Activated naive CD4-positive, alpha-beta T cell treated with anti-CD3 and anti-CD28 coated beads, Interleukin-2, amount 10 ng/mL, durations not matched to agents 5 hours and 36 hours (primary cell): ENCODE measurements around the gene R3HDML. TPM values are rescaled to one million over a fixed set of nuclear protein-coding genes. Genes with fewer than 3 reads are reported as not detected.

Experiments used
- total RNA-seq, 2 experiments: library from RNA; stranded (reverse); gene quantifications; one replicate each; pipeline ENCODE4 v1.2.3, GENCODE V29; 2021

Gene R3HDML, protein sequence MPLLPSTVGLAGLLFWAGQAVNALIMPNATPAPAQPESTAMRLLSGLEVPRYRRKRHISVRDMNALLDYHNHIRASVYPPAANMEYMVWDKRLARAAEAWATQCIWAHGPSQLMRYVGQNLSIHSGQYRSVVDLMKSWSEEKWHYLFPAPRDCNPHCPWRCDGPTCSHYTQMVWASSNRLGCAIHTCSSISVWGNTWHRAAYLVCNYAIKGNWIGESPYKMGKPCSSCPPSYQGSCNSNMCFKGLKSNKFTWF
- not detected for total RNA-seq

DNA sequence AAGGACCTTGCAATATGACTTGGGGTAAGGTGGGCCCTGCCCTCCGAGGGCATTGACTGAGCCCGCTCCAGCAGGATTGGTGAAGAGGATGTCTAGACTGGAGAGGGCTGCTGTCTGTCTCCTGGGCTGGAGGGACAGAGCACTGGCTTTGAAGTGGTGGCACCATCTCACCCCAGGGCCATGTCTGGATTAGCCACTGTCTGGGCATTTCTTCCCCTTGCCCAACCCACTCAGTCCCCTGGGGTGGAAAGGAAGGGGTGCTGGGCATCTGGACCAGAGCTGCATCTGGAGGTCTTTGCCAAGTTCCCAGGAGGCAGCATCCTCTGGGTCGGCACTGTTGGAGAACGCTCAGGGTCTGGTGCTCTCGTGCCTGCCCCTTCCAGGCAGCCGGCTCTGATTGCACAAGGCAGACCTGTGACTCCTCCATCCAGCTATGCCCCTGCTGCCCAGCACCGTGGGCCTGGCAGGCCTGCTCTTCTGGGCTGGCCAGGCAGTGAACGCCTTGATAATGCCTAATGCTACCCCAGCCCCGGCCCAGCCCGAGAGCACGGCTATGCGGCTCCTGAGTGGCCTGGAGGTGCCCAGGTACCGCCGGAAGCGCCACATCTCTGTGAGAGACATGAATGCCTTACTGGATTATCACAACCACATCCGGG, at the start of gene R3HDML:
R3HDML (plus strand) TSS at position 319 of the 656 bp plus-strand sequence; CDS start at position 434, 115 bp downstream.

DNA sequence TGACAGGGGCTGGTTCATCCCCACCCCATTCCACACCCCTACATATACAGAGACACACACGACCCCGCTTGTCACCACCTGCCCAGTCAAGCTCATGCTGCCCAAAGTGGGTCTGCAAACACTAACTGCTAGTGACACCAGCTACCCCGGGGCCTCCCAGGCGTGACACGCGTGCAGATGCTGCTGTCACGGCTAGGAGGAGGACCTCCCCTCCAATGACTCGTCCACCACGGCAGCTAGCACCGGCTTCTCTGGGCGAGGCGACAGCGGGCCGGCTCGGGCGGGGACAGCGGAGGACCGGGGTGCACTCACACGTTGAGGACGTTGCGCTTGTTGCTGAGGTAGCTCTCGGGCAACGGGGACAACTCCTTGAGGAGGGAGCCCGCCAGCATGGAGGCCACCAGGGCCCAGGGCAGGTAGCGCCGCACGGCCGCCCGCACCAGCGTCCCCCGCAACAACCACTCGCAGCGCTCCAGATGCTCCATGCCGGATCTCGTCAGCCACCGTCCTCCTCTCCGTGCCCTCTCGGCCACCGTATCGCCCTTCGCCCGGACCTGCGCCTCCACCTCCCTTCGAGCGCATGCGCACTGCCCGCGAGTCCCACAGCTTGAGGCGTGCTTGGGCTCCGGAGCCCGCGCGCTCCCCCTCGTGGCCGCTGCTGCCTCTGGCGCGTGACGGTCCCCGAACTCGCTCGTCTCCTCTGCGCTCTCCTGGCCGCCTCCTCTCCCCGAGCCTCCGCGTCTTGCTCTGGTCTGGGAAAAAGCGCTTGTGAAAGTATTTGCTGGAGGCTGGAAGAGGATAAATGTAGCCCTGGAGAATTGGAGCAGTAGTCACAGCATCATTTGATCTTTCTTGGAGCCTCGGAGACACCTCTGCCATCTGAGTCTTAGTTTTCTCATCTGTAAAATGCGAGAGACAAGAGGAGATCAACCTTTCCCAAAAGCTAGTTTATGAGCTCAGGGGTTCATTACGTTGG, 25.9 kb upstream of the R3HDML start, which contains the start of gene FITM2:
FITM2 (minus strand) TSS at position 539 of the 976 bp plus-strand sequence; CDS start at position 485, 54 bp downstream.

DNA sequence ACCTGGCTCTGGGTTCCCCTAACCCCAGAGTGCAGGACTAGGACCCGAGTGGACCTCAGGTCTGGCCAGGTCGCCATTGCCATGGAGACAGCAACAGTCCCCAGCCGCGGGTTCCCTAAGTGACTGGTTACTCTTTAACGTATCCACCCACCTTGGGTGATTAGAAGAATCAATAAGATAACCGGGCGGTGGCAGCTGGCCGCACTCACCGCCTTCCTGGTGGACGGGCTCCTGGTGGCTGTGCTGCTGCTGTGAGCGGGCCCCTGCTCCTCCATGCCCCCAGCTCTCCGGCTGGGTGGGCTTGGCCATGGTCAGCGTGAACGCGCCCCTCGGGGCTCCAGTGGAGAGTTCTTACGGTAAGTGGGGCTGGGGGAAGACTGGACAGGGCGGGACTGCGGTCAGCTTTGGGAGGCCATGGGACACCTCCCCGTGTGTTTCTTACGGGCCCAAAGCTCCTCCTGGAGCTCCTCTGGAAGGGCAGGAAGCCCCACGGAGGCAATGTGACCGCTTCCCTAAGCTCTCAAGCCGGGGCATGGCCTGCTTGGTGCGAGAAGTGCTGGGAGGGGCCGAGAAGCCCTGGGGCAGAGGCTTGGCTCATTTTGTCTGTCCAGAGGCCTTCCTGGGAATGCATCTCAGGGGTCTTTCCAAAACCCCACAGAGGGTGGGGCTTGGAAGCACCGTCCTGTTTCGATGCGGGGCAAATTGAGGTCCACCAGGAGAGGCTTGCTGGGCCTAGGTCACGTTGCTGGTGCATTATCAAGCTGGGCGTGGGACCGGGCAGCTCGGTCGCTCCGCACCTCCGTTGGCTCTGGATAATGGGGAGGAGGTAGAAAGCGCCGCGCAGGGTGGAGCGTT, 18.9 kb downstream of the R3HDML start, which contains the start of gene HNF4A:
HNF4A (plus strand) TSS at position 202 of the 855 bp plus-strand sequence; CDS start at position 308, 106 bp downstream.

Other genes with a start within 250 kb of the R3HDML start
- under 1 TPM in 1 of 2 experiments, not detected in 1; 0.10 TPM for gene JPH2, start 149.9 kb upstream of the R3HDML start, total RNA-seq
- gene OSER1, start 126.3 kb upstream of the R3HDML start, total RNA-seq: 10 to 100 TPM; 29.6 to 29.8 TPM
- gene GDAP1L1, start 89.7 kb upstream of the R3HDML start, total RNA-seq: not detected
- gene FITM2, start 25.8 kb upstream of the R3HDML start, total RNA-seq: 1 to 10 TPM; 4.1 to 4.8 TPM
- not detected for gene HNF4A, start 18.7 kb downstream of the R3HDML start, total RNA-seq
- 10 to 100 TPM; 16.1 to 17.2 TPM for gene TTPAL, start 138.8 kb downstream of the R3HDML start, total RNA-seq
- 10 to 100 TPM; 83.0 to 83.6 TPM for gene SERINC3, start 185.0 kb downstream of the R3HDML start, total RNA-seq
- 1 to 10 TPM; 3.3 TPM for gene PKIG, start 245.5 kb downstream of the R3HDML start, total RNA-seq